ENCODE results near the gene ZNF438.
A peak's percentile ranks its signal among the peaks of the same experiment; 100 is the strongest.

Gene ZNF438

GRCh38 chr10:30943451-30943850 is 88.2 kb downstream of the ZNF438 start:
- Histone ChIP-seq H2AFZ (ENCODE audit: low read depth) (no peak overlapping the region), H3K4me2 (no peak overlapping the region), H3K27ac (no peak overlapping the region), H3K4me1 (ENCODE audit: low read depth, poor library complexity, severe bottlenecking) (no peaks in the 10 kb centered on the region), H3K36me3 (ENCODE audit: insufficient read depth) (no peaks in the 10 kb centered on the region), H4K20me1 (ENCODE audit: insufficient read depth) (no peaks in the 10 kb centered on the region), H3K79me2 (ENCODE audit: insufficient read depth, low read depth) (no peaks in the 10 kb centered on the region), H3K4me3 (IDR thresholded peaks at IDR 0.05; ENCODE audit: insufficient read depth, low read depth, low read length) (no peak overlapping the region), H3K27me3 (ENCODE audit: insufficient read depth, low read depth) (no peaks in the 10 kb centered on the region), H3K9ac (no peak overlapping the region)
- TF ChIP-seq CTCF (conservative IDR thresholded peaks at IDR 0.05; ENCODE audit: low read depth, low read length) = no peak

- H3K79me2 ChIP-seq (ENCODE audit: insufficient read depth, low read depth) = no peaks in the 10 kb centered on the region
- no peak overlapping the region for H2AFZ ChIP-seq (ENCODE audit: low read depth)
- no peak for TF ChIP-seq CTCF (conservative IDR thresholded peaks at IDR 0.05; ENCODE audit: low read depth, low read length)
- no peak overlapping the region for H3K4me3 ChIP-seq (IDR thresholded peaks at IDR 0.05; ENCODE audit: insufficient read depth, low read depth, low read length)
- no peaks in the 10 kb centered on the region for H4K20me1 ChIP-seq (ENCODE audit: insufficient read depth)
- H3K4me2 ChIP-seq = no peak overlapping the region
- H3K36me3 ChIP-seq (ENCODE audit: insufficient read depth) = no peaks in the 10 kb centered on the region
- H3K4me1 ChIP-seq (ENCODE audit: low read depth, poor library complexity, severe bottlenecking) = peaks cover 10% of the 10 kb centered on the region
- H3K9ac ChIP-seq = no peak overlapping the region
- no peak overlapping the region for H3K27ac ChIP-seq
- H3K27me3 ChIP-seq (ENCODE audit: insufficient read depth, low read depth) = no peaks in the 10 kb centered on the region
These were observed 91.4 kb downstream of the ZNF438 start for GRCh38 chr10:30940256-30940655.

- no peaks in the 10 kb centered on the region for H3K79me2 ChIP-seq (ENCODE audit: insufficient read depth, low read depth)
These were observed 91.9 kb downstream of the ZNF438 start for GRCh38 chr10:30939643-30940251.

GRCh38 chr10:30935078-30935477 is 96.6 kb downstream of the ZNF438 start:
- no peaks in the 10 kb centered on the region for H3K36me3 ChIP-seq (ENCODE audit: insufficient read depth)
- peak overlapping the region; percentile 7; the same call in 1 of the 2 replicates for H2AFZ ChIP-seq (ENCODE audit: low read depth)
- TF ChIP-seq CTCF (conservative IDR thresholded peaks at IDR 0.05; ENCODE audit: low read depth, low read length) = no peak
- H3K9ac ChIP-seq = peak overlapping the region; percentile 14; the same call in 1 of the 2 replicates
- H3K27ac ChIP-seq = peak overlapping the region; percentile 80
- no peaks in the 10 kb centered on the region for H3K79me2 ChIP-seq (ENCODE audit: insufficient read depth, low read depth)
- no peak overlapping the region for H3K4me3 ChIP-seq (IDR thresholded peaks at IDR 0.05; ENCODE audit: insufficient read depth, low read depth, low read length)
- peaks cover 42% of the 10 kb centered on the region for H3K4me1 ChIP-seq (ENCODE audit: low read depth, poor library complexity, severe bottlenecking)
- H3K27me3 ChIP-seq (ENCODE audit: insufficient read depth, low read depth) = no peaks in the 10 kb centered on the region
- H4K20me1 ChIP-seq (ENCODE audit: insufficient read depth) = no peaks in the 10 kb centered on the region
- peak overlapping the region; percentile 34 for H3K4me2 ChIP-seq

More at GRCh38 chr10:30939643-30940251, 91.9 kb downstream of the ZNF438 start:
- H3K4me1 ChIP-seq (ENCODE audit: low read depth, poor library complexity, severe bottlenecking) = peaks cover 15% of the 10 kb centered on the region
- no peak for TF ChIP-seq CTCF (conservative IDR thresholded peaks at IDR 0.05; ENCODE audit: low read depth, low read length)
- no peak overlapping the region for H3K9ac ChIP-seq
- no peak overlapping the region for H2AFZ ChIP-seq (ENCODE audit: low read depth)
- no peak overlapping the region for H3K27ac ChIP-seq
- H3K27me3 ChIP-seq (ENCODE audit: insufficient read depth, low read depth) = no peaks in the 10 kb centered on the region
- no peak overlapping the region for H3K4me2 ChIP-seq
- no peak overlapping the region for H3K4me3 ChIP-seq (IDR thresholded peaks at IDR 0.05; ENCODE audit: insufficient read depth, low read depth, low read length)
- H3K36me3 ChIP-seq (ENCODE audit: insufficient read depth) = no peaks in the 10 kb centered on the region
- no peaks in the 10 kb centered on the region for H4K20me1 ChIP-seq (ENCODE audit: insufficient read depth)
